ENCODE results near the gene SYPL1.
"Not testable (repeated sequence)": the region's sequence is repeated elsewhere in the genome, so short reads cannot be mapped to it uniquely, and the experiment has no call there.

SYPL1 gene

GRCh38 chr7:106112118-106112971, at the start of gene SYPL1:
SYPL1 (minus strand) TSS chr7:106112312; CDS start chr7:106112208, 104 bp downstream.
- DNase-seq, result peak; percentile 75

DNA sequence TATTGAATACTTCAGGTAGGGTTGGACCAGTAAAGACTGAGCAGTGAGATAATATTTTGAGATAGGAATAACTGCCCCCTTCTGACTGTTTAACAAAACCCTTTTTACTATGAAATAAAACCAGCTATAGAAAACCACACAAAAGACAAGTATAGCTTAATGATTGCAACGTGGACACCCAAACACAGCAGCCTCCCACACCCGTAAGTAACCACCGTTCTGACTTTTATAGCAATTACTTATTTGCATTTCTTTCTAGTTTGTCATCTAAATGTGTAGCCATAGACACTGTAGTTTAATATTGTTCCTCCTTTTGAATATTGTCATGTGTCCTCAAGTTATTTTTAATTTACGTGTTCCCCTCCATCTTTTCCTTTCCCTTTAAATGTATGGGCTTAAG, 42.9 kb upstream of the SYPL1 start:
- no peak for DNase-seq

GRCh38 chr7:106153891-106154449, 41.9 kb upstream of the SYPL1 start:
- peak; percentile 50 for DNase-seq

GRCh38 chr7:106152313-106152665, 40.2 kb upstream of the SYPL1 start:
- DNase-seq, result no peak

GRCh38 chr7:106151459-106152312, 39.6 kb upstream of the SYPL1 start:
- DNase-seq, result no peak

DNA sequence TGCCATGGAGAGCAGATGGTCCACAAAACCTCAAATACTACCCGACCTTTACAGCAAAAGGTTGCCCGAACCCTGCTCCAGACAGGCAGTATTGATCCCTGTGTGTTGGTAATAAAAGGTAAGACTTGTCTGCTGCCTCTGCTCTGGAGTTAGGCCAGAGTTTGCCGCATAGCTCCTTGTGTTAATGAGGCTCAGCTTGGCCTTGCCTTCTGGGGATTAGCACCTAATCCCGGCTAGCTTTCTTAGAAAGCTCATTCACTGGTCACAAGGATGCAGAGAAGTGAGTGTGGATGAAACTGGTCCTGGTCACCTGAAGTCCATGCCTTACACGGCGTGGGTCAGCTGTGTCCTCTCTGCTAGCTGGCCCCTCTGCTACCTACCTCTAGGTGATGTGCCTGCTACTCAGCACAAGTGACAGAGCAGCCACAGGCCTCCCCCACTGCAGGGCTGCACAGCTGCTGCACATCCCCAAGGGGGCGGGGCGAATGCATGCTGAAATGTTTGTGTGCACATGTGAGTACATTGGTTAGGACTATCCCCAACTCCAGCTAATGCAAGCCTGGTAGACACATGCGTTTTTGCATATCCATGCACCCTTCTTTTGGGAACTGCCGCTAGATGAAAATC, 31.7 kb upstream of the SYPL1 start:
- DNase-seq, result no peak

DNA sequence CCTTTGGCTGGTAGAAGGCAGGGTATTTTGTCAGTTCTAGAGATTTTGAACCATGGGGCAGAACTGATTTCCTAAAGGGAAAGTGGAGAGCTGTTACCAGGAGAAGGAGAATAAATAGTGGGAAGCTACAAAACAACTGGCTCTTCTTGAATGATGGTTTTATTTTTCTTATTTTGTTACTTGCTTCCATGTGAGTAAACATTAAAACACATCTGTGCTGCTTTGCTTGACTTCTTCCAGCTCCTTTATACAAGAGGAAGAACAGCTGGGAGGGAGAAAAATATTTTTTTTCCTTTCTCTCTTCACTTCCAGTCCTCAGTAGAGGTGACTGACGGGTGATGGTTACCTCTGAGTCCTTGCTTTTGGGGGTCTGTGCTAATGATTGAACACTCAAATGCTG, 30.0 kb upstream of the SYPL1 start:
- DNase-seq, result no peak

- no peak for DNase-seq
These were observed 28.5 kb upstream of the SYPL1 start for GRCh38 chr7:106140406-106141173.

DNA sequence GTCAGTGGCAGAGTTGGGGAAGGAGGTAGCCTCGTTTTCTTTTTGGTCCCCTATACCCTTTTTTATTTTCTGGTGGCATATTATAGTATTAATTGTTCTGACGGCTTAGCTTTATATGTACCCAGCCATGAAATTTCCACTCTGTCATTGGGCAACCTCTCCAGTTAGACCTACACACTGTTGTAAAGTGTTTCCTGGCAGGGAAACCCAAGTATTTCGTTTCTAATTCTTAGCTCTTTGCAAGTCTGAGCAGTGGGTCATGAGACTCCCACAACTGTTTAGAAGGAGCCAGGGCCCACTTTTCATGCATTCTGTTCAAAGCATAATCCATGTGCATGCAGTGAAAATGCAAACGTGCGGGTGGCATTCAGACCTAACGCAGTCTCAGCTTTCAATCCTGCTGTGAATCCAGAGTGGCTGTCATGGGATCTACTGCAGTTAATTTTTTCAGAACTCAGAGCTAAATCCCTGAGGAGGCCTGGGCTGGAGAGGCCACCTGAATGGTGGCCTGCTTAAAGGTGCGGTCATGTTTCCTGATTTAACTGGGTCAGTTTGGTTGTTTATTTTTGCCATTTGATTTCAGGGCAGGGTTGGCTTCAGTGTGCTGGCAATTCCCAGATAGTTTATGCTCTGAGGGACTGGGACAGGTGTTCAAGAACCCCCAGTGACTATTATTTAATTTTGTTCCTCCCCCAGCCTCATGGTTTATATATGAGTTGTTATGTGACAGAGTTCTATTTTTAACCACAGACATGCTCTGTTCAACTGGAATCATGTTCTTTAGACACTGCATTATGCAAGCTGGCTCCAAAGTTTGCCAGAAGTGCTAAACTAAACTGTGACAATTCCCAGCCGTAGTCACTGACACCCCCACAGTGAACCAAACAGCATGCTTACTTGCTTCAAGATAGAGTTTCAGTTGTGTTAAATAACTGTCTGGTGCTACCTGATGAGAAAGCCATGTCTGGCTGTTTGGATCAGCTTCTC, 27.4 kb upstream of the SYPL1 start:
- no peak for DNase-seq

- no peak for DNase-seq
These were observed 26.7 kb upstream of the SYPL1 start for GRCh38 chr7:106138776-106139175.

GRCh38 chr7:106138181-106138580, 26.1 kb upstream of the SYPL1 start:
- not testable (repeated sequence) for DNase-seq

DNA sequence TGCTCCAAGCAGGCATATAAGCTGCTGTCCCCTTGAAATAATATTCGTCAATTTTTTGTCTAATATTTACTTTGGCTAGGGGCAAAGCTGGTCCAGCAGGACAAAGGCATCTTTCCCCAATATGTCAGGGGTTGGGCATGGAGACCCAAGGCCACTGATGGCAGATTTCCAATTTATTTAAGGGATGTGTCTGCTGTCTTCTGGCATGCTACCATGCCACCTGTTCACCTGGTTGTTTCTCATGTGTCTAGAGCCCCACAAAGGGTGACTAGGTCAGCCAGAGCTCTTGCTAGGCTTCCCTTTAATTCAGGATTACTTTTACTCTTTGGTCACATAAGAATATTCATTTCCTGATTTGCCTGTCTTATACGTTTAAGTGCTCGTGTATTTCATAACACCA, 22.1 kb upstream of the SYPL1 start:
- DNase-seq, result no peak

DNA sequence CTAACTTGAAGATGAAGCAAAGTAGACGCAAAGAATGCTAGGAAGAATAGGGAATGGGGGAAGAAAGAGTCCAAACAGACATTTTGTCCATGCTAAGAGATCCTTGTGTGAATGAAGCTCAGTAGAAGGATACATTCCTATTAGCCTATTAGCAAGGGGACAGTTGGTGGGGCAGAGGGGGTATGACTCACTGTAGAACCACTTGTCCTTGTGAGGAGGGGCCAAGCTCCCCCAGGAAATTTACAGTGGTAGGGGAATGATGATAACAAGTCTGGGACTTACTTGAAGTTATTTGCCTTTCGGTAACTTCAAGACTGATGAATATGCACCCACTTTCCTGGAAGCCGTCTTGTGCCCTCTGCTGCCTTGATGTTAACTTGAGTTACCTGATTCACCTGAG, 17.2 kb upstream of the SYPL1 start:
- no peak for DNase-seq

DNA sequence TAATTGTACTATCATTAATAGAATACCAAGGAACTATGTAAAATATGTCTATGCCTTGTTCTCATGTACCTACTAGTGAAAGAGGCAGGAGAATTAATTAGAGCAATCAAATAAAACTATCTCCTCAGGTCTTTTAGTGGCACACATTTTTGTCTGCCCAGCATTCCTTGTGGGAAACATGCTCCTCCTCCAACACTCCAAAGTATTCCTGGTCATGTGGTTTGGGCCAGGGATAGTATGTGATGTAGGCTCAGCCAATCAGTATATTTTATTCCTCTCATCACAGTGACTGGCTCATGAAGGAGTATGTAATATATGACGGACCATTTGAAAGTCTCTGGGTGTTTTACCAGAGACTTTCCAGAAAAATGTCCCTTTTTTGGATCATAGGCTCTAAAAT, 16.7 kb upstream of the SYPL1 start:
- DNase-seq, result no peak

DNA sequence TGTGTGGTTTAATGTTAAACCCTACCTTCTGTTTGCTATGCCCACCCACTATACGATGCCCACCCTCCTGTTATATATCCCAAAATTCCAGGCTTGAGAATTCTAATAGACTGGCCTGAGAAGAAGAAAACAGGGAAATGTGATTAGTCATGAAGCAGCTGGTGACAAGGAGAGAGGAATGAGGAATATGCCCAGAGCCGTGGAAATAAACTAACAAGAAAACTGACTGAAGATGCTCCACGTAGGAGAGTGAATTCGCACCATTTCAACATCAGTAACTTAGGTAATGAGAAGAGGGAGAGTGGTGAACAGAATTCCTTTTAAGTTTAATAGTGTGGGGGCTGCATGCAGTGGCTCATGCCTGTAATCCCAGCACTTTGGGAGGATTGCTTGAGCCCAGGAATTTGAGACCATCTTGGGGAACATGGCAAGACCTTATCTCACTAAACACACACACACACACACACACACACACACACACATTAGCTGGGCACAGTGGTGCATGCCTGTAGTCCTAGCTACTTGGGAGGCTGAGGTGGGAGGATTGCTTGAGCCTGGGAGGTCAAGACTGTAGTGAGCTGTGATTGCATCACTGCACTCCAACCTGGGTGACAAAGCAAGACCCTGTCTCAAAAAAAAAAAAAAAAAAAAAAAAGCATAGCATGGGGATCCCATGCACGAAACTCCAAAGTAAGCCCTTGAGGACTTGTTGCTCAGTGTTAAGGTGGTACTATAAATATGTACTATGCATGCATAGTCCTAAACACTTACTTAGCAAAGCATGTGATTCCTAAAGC, 16.1 kb upstream of the SYPL1 start:
- DNase-seq, result no peak

GRCh38 chr7:106126170-106126938, 14.2 kb upstream of the SYPL1 start:
- no peak for DNase-seq

GRCh38 chr7:106125417-106125816, 13.3 kb upstream of the SYPL1 start:
- DNase-seq, result no peak

DNA sequence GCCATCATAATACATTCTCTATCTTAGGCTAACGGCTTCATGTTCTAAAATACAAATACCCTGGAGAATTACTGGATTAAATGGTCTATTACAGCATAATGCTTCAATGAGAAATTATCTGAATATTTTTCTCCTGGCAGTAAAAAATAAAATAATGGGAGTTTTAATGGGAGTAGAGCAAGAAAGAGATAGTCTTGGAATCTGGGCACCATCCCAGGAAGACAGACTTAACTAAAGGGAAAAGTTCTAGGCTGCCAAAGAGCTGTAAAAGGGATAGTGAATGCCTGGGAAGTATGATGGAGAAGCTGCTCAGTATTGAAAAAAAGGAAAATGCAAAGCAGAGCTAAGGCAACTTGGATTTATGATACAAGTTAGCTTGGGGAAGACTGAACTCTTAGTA, 12.1 kb upstream of the SYPL1 start:
- DNase-seq, result no peak

DNA sequence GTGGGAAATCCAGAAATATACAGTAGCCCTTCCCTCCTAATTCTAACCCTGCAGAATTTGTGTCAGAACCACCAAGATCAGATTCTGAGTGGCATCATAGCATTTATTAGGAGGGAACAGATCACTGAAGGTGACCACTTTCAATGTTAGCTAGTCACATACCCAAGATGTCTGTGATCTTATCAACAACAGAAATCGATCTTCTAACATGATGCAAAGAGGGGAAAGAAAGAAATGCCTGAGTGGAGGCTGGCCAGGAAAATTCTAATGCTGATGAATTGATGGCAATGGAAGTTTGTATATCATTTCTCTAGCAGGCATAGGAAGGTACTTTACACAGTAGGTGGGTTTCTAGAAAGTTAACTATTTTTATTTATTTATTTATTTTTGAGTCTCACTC, 10.6 kb upstream of the SYPL1 start:
- no peak for DNase-seq

Measured in DMS79 (cell line).